Left hindlimb (tissue), 1 donor: ENCODE data around the gene CT47A1.
"Not testable (repeated sequence)": the region's sequence is repeated elsewhere in the genome, so short reads cannot be mapped to it uniquely, and the experiment has no call there.

Experiments
- DNase-seq: peaks from one replicate; pipeline ENCODE4 v3.0.0-alpha.2; 2018

CT47A1 gene

DNA sequence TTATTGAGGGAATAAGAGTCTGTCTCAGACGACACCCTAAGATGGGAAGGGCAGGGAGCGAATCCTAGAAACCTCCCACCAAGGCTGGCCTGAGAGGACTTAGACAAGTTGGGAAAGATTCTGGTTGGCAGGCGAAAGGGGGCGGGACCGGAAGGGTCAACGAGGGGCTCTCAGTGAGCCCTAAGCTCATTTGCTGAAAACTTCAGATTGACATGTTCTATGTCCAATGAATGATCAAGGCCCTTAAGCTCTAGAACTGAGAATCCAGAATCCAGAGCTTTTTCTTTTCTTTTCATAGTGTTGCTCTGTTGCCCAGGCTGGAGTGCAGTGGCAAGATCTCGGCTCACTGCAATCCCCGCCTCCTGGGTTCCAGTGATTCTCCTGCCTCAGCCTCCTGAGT lies at the start of gene CT47A1:
Gene CT47A1 (minus strand): TSS at position 101 of the 400 bp plus-strand sequence. CDS start 231 bp downstream, outside the sequence.
- DNase-seq = not testable (repeated sequence)

DNA sequence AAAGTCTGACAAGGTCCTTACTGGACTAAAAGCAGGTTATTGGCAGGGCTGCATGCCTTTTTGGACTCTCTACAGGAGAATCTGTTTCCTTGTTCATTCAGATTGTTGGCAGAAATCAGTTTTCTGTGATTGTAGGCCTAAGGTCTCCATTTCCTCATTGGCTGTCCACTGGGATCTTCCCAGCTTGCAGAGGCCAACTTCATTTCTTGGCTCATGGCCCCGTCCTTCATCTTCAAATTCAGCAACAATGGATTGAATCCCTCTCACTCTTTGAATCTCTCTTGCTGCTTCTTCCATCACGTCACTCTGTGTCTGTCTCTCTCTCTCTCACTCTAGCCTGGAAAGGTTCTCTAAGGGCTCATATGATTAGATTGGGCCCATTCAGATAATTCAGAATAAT lies 47.0 kb upstream of the CT47A1 start:
- DNase-seq = peak; percentile 23

DNA sequence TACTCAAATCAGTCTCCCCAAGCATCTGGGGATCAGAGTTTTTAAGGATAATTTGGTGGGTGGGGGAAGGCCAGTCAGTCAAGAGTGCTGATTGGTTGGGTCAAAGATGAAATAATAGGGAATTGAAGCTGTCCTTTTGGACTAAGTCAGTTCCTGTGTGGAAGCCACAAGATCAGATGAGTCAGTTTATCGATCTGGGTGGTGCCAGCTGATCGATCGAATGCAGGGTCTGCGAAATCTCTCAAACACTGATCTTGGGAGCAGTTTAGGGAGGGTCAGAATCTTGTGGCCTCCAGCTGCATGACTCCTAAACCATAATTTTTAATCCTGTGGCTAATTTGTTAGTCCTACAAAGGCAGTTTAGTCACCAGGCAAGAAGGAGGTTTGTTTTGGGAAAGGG lies 44.5 kb upstream of the CT47A1 start:
- no peak for DNase-seq

DNA sequence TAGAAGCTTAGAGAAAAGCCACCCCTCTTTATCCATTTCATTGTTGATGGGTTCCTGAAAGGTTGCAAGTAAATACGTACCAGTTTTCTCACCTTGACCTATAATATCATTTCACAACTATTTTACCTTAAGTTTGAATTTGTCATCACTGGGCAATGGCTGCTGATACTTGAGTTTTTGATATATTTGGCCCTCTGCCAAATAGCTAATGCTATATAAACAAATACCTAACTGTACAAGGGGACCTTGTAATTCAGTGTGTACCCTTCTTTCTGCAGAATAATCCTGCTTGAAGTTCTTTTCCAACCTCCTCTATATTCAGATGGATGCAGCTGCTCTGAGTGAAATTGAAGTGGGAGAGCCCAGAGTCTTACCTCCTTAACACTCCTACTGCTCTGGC lies 42.9 kb upstream of the CT47A1 start:
- no peak for DNase-seq

DNA sequence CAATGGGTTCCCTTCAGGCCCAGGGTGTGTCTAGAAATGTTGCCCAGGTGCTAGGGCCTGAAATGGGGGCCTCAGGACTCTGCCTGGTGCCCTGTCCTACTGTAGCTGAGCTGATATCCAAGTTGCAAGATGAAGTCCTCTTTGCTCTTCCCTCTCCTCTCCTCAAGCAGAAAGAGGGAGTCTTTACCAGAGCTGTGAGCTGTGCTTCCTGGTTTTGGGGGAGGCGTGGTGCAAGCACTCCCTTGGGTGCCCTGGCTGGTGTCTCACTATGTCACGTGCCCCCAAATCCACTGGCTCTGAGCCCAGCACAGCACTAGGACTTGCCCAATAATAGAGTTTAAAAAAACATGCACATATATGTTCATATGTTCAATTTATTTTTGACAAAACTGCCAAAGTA lies 29.3 kb upstream of the CT47A1 start:
- DNase-seq = no peak

DNA sequence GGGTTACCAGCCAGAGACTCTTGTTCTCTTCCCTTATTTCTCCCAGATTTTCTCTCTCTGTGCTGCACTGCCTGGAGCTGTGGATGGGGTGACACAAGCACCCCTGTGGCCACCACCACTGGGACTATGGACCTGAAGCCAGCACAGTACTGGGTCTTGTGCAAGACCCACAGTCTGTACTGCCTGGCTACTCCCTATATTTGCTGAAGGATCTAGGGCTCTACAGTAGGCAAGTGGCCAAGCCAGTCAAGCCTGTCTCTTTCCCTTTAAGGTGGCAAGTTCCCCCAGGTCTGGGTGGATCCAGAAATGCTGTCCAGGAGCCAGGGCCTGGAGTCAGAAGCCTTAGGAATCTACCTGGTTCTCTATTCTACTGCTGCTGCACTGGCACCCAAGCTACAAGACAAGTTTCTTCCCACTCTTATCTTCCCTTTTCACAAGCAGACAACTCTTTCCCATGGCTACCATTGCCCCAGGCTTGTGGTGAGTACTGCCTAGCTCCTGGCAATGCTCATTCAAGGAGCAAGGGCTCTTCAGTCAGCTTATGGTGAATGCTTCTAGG lies 28.4 kb upstream of the CT47A1 start:
- no peak for DNase-seq

DNA sequence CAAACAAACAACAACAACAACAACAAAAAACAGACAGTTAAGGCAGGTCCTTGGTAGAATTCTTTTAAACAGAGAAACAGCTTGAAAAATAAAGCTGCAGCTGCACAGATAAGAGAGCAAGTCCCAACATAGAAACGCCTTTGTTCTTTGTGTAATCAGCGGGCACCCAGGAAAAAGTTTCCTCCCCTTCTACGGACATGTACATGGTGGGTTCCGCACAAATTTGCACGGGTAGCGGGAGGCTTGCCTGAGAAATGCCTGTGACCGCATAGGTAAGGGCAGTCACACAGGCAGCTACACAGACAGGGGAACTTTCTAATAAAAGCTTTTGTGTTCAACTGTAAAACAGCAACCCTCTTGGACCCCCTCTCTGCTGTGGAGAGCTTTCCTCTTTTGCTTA lies 25.7 kb upstream of the CT47A1 start:
- DNase-seq = no peak

DNA sequence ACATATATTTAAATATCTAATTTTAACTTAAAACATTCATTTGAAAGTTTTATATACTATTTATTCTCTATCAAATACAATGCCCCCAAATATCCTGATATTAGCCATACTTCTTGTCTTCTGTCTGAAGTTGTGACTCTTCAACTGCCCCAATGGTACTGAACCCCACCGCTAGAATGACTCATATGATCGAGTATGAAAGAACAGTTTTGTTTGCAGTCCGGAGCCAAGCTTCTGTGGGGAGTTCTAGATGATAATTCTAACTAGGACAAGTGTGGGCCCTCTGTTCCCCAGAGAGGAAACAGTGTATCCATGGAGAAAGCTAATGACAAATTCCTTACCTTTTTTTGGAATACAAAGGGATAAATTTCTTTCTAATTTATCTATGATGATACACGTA lies 24.7 kb upstream of the CT47A1 start:
- DNase-seq = no peak

DNA sequence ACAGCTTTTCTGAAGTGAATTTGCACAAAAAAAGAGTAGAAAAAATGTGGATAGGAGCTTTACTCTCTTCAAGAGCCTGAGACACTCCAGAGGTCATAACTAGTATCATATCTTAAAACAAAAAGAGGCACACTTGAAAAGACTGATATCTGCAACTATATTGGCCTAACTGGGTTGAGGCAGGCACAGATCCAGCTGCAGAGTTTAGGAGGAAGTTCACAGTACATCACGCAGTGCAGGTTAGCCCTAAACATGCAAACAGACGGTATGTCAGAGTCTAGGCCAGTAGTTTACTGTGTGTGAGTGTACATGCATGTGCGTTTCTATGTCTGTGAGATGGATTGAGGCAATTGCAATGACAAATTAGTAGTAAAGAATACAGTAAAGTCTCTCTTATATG lies 24.2 kb upstream of the CT47A1 start:
- no peak for DNase-seq

DNA sequence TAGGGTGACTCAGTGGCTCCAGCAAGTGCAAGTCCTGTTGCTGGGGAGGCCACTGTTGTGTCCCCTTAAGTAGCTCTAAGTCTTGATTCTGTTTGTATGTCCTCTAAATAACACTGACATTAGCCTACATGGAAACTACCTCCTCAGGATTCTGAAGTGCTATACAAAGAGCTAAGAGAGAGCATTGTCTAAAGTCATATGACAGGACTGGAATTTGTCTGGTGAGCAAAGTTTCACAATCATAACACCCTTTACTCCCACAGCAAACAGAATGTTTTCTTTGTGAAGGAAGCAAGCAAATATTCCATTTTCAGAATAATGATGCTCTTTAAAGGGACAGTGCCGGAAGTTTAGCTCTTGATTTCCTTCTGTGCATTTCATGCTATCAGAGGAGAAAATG lies 23.4 kb upstream of the CT47A1 start:
- no peak for DNase-seq

DNA sequence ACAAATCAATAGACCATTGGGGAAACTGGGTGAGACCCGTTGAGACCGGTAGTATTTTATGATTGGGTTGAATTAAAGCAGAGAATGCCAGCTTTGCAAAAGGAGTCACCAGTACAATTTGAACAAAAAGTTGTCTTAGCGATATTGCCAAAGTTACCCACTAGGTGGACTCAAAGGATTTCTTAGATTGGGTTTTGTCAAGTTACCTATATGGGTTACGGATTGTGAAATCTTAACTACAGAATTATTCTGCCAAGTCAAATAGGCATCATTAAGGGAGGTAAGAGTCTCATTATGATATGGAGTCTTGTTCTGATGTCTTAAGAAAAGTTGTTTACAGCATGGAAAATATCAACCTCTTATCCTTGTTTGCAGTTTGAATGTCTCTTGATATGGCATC lies 15.0 kb upstream of the CT47A1 start:
- no peak for DNase-seq

DNA sequence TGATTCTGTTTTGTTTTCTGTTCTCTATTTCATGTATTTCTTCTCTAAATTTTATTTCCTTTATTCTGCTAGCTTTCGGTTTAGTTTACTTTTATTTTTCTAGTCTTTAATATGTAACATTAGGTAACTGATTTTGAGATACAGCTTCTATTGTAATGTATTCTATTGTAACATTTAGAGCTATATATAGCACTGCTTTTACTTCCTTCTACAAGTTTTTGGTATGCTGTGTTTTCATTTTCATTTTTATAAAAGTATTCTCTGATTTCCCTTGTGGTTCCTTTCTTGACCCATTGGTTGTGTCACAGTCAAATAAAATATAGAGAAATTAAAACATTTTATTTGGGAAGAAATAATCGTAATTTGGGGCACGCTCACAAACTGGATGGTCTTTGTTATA lies 13.9 kb upstream of the CT47A1 start:
- no peak for DNase-seq

DNA sequence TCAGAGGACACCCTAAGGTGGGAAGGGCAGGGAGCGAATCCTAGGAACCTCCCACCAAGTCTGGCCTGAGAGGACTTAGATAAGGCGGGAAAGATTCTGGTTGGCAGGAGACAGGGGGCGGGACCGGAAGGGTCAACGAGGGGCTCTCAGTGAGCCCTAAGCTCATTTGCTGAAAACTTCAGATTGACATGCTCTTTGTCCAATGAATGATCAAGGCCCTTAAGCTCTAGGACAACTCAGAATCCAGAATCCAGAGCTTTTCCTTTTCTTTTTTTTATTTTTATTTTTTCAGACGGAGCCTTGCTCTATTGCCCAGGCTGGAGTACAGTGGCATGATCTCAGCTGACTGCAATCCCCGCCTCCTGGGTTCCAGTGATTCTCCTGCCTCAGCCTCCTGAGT lies 29.1 kb downstream of the CT47A1 start, which contains the start of gene CT47A7:
Gene CT47A7 (minus strand): TSS at position 101 of the 400 bp plus-strand sequence. CDS start 255 bp downstream, outside the sequence.
- not testable (repeated sequence) for DNase-seq
